Measurements from ENCODE around the gene MRPL41. TPM values are rescaled to one million over a fixed set of nuclear protein-coding genes. Genes with fewer than 3 reads are reported as not detected.
"Not testable (repeated sequence)": the region's sequence is repeated elsewhere in the genome, so short reads cannot be mapped to it uniquely, and the experiment has no call there.

Gene MRPL41
- total and polyA plus RNA-seq, 4 donors: 21.5 to 64.0 (median 48.7) TPM

- H3K4me3 ChIP-seq (ENCODE audit: low read depth, low read length): no peak overlapping the region
- no peak overlapping the region for H3K27ac ChIP-seq (ENCODE audit: low read depth, low read length)
- WGBS (ENCODE audit: insufficient coverage): 74% methylated on average over 17 of the region's 19 CpGs
- peak in 2 of 6 donors; percentile 76 to 84 for DNase-seq (ENCODE audit: low read depth in 4 of 6, low spot score in 6 of 6)
- peaks cover 9% of the 10 kb centered on the region for H3K4me1 ChIP-seq (ENCODE audit: control insufficient read depth, insufficient read depth, low read length)
- no peaks in the 10 kb centered on the region for H3K27me3 ChIP-seq (ENCODE audit: control insufficient read depth, insufficient read depth, low read length)
- no peaks in the 10 kb centered on the region for H3K9me3 ChIP-seq (ENCODE audit: control insufficient read depth, insufficient read depth, low read length)
- peaks cover 10% of the 10 kb centered on the region for H3K36me3 ChIP-seq (ENCODE audit: control insufficient read depth, insufficient read depth, low read length)
Observed at GRCh38 chr9:137534256-137535119, 17.2 kb upstream of the MRPL41 start.

- DNase-seq (ENCODE audit: low read depth in 4 of 6, low spot score in 6 of 6): no peak
- H3K4me1 ChIP-seq (ENCODE audit: control insufficient read depth, insufficient read depth, low read length): peaks cover 9% of the 10 kb centered on the region
- no peaks in the 10 kb centered on the region for H3K9me3 ChIP-seq (ENCODE audit: control insufficient read depth, insufficient read depth, low read length)
- no peak overlapping the region for H3K27ac ChIP-seq (ENCODE audit: low read depth, low read length)
- no peak overlapping the region for H3K4me3 ChIP-seq (ENCODE audit: low read depth, low read length)
- H3K27me3 ChIP-seq (ENCODE audit: control insufficient read depth, insufficient read depth, low read length): no peaks in the 10 kb centered on the region
- peaks cover 11% of the 10 kb centered on the region for H3K36me3 ChIP-seq (ENCODE audit: control insufficient read depth, insufficient read depth, low read length)
Observed at GRCh38 chr9:137535120-137535428, 16.6 kb upstream of the MRPL41 start.

GRCh38 chr9:137536594-137537131 lies 15.0 kb upstream of the MRPL41 start:
- not testable (repeated sequence) for H3K4me3 ChIP-seq (ENCODE audit: low read depth, low read length); DNase-seq (ENCODE audit: low read depth in 4 of 6, low spot score in 6 of 6); H3K27me3 ChIP-seq (ENCODE audit: control insufficient read depth, insufficient read depth, low read length); H3K9me3 ChIP-seq (ENCODE audit: control insufficient read depth, insufficient read depth, low read length); H3K4me1 ChIP-seq (ENCODE audit: control insufficient read depth, insufficient read depth, low read length); H3K27ac ChIP-seq (ENCODE audit: low read depth, low read length)
- H3K36me3 ChIP-seq (ENCODE audit: control insufficient read depth, insufficient read depth, low read length): peaks cover 23% of the 10 kb centered on the region
- 94% methylated on average over 13 of the region's 16 CpGs for WGBS (ENCODE audit: insufficient coverage)

GRCh38 chr9:137538058-137538457 lies 13.6 kb upstream of the MRPL41 start:
- Histone ChIP-seq H3K27ac (ENCODE audit: low read depth, low read length) (no peak overlapping the region), H3K4me3 (ENCODE audit: low read depth, low read length) (no peak overlapping the region), H3K9me3 (ENCODE audit: control insufficient read depth, insufficient read depth, low read length) (no peaks in the 10 kb centered on the region), H3K27me3 (ENCODE audit: control insufficient read depth, insufficient read depth, low read length) (no peaks in the 10 kb centered on the region), H3K4me1 (ENCODE audit: control insufficient read depth, insufficient read depth, low read length) (peaks cover 6% of the 10 kb centered on the region), H3K36me3 (ENCODE audit: control insufficient read depth, insufficient read depth, low read length) (peaks cover 31% of the 10 kb centered on the region)
- 96% methylated on average over 16 of the region's 16 CpGs for WGBS (ENCODE audit: insufficient coverage)
- no peak for DNase-seq (ENCODE audit: low read depth in 4 of 6, low spot score in 6 of 6)

- WGBS (ENCODE audit: insufficient coverage): 90% methylated on average over 17 of the region's 18 CpGs
- no peak overlapping the region for H3K4me3 ChIP-seq (ENCODE audit: low read depth, low read length)
Observed at GRCh38 chr9:137540536-137540935, 11.1 kb upstream of the MRPL41 start.

GRCh38 chr9:137542486-137542885 lies 9.2 kb upstream of the MRPL41 start:
- Histone ChIP-seq H3K4me1 (ENCODE audit: control insufficient read depth, insufficient read depth, low read length) (peaks cover 9% of the 10 kb centered on the region), H3K27ac (ENCODE audit: low read depth, low read length) (no peak overlapping the region), H3K4me3 (ENCODE audit: low read depth, low read length) (no peak overlapping the region), H3K27me3 (ENCODE audit: control insufficient read depth, insufficient read depth, low read length) (no peaks in the 10 kb centered on the region), H3K9me3 (ENCODE audit: control insufficient read depth, insufficient read depth, low read length) (no peaks in the 10 kb centered on the region), H3K36me3 (ENCODE audit: control insufficient read depth, insufficient read depth, low read length) (peaks cover 49% of the 10 kb centered on the region)
- WGBS (ENCODE audit: insufficient coverage): 78% methylated on average over 19 of the region's 20 CpGs
- no peak for DNase-seq (ENCODE audit: low read depth in 4 of 6, low spot score in 6 of 6)

More at GRCh38 chr9:137540536-137540935, 11.1 kb upstream of the MRPL41 start:
- no peaks in the 10 kb centered on the region for H3K9me3 ChIP-seq (ENCODE audit: control insufficient read depth, insufficient read depth, low read length)
- peaks cover 9% of the 10 kb centered on the region for H3K4me1 ChIP-seq (ENCODE audit: control insufficient read depth, insufficient read depth, low read length)
- H3K27me3 ChIP-seq (ENCODE audit: control insufficient read depth, insufficient read depth, low read length): no peaks in the 10 kb centered on the region
- H3K36me3 ChIP-seq (ENCODE audit: control insufficient read depth, insufficient read depth, low read length): peaks cover 40% of the 10 kb centered on the region
- no peak for DNase-seq (ENCODE audit: low read depth in 4 of 6, low spot score in 6 of 6)
- H3K27ac ChIP-seq (ENCODE audit: low read depth, low read length): no peak overlapping the region

- peaks cover 45% of the 10 kb centered on the region for H3K36me3 ChIP-seq (ENCODE audit: control insufficient read depth, insufficient read depth, low read length)
- H3K27me3 ChIP-seq (ENCODE audit: control insufficient read depth, insufficient read depth, low read length): no peaks in the 10 kb centered on the region
- H3K4me1 ChIP-seq (ENCODE audit: control insufficient read depth, insufficient read depth, low read length): peaks cover 9% of the 10 kb centered on the region
- H3K27ac ChIP-seq (ENCODE audit: low read depth, low read length): no peak overlapping the region
- H3K4me3 ChIP-seq (ENCODE audit: low read depth, low read length): no peak overlapping the region
- no peak for DNase-seq (ENCODE audit: low read depth in 4 of 6, low spot score in 6 of 6)
- H3K9me3 ChIP-seq (ENCODE audit: control insufficient read depth, insufficient read depth, low read length): no peaks in the 10 kb centered on the region
- WGBS (ENCODE audit: insufficient coverage): 91% methylated on average over 25 of the region's 25 CpGs
Observed at GRCh38 chr9:137543237-137543963, 8.3 kb upstream of the MRPL41 start.

- H3K27me3 ChIP-seq (ENCODE audit: control insufficient read depth, insufficient read depth, low read length): no peaks in the 10 kb centered on the region
- peaks cover 45% of the 10 kb centered on the region for H3K36me3 ChIP-seq (ENCODE audit: control insufficient read depth, insufficient read depth, low read length)
- no peak overlapping the region for H3K4me3 ChIP-seq (ENCODE audit: low read depth, low read length)
- H3K9me3 ChIP-seq (ENCODE audit: control insufficient read depth, insufficient read depth, low read length): no peaks in the 10 kb centered on the region
- no peak for DNase-seq (ENCODE audit: low read depth in 4 of 6, low spot score in 6 of 6)
- 85% methylated on average over 8 of the region's 12 CpGs for WGBS (ENCODE audit: insufficient coverage)
- peaks cover 9% of the 10 kb centered on the region for H3K4me1 ChIP-seq (ENCODE audit: control insufficient read depth, insufficient read depth, low read length)
- no peak overlapping the region for H3K27ac ChIP-seq (ENCODE audit: low read depth, low read length)
Observed at GRCh38 chr9:137544176-137544760, 7.4 kb upstream of the MRPL41 start.

- 84% methylated on average over 8 of the region's 10 CpGs for WGBS (ENCODE audit: insufficient coverage)
- no peak overlapping the region for H3K4me3 ChIP-seq (ENCODE audit: low read depth, low read length)
- H3K4me1 ChIP-seq (ENCODE audit: control insufficient read depth, insufficient read depth, low read length): peaks cover 15% of the 10 kb centered on the region
- no peaks in the 10 kb centered on the region for H3K9me3 ChIP-seq (ENCODE audit: control insufficient read depth, insufficient read depth, low read length)
- peaks cover 44% of the 10 kb centered on the region for H3K36me3 ChIP-seq (ENCODE audit: control insufficient read depth, insufficient read depth, low read length)
- no peak for DNase-seq (ENCODE audit: low read depth in 4 of 6, low spot score in 6 of 6)
- no peak overlapping the region for H3K27ac ChIP-seq (ENCODE audit: low read depth, low read length)
- H3K27me3 ChIP-seq (ENCODE audit: control insufficient read depth, insufficient read depth, low read length): no peaks in the 10 kb centered on the region
Observed at GRCh38 chr9:137545123-137545522, 6.6 kb upstream of the MRPL41 start.

Measured in spinal cord (tissue), 10 donors.